IgD-negative memory B cell (primary cell): ENCODE measurements around the gene PATJ. TPM values are rescaled to one million over a fixed set of nuclear protein-coding genes. Genes with fewer than 3 reads are reported as not detected.
"Not testable (repeated sequence)": the region's sequence is repeated elsewhere in the genome, so short reads cannot be mapped to it uniquely, and the experiment has no call there.

Source experiments
- H3K27ac Mint-ChIP-seq, 3 donors: one replicate each; pipeline ENCODE4 v1.8.0; 2020 to 2022; ENCODE audit warnings: mild to moderate bottlenecking in 3 of 3, mixed read lengths in 3 of 3, moderate library complexity in 1 of 3
- H3K27me3 Mint-ChIP-seq: one replicate; pipeline ENCODE4 v1.8.0; 2021; ENCODE audit warnings: mixed read lengths
- H3K36me3 Mint-ChIP-seq: one replicate; pipeline ENCODE4 v1.8.0; 2020; ENCODE audit warnings: mild to moderate bottlenecking, mixed read lengths
- H3K4me1 Mint-ChIP-seq, 3 donors: one replicate each; pipeline ENCODE4 v1.8.0; 2020 to 2022; ENCODE audit warnings: mixed read lengths in 3 of 3, mild to moderate bottlenecking in 1 of 3
- H3K4me3 Mint-ChIP-seq, 4 donors: one replicate each; pipeline ENCODE4 v1.8.0; 2020 to 2022; ENCODE audit warnings: mild to moderate bottlenecking in 4 of 4, mixed read lengths in 4 of 4, moderate library complexity in 3 of 4
- H3K9me3 Mint-ChIP-seq, 3 donors: one replicate each; pipeline ENCODE4 v1.8.0; 2020 to 2021; ENCODE audit warnings: mixed read lengths in 3 of 3, mild to moderate bottlenecking in 1 of 3
- polyA plus RNA-seq: library from polyadenylated mRNA; unstranded; fragments of 300-500 nt; fragmentation: Illumina TruSeq; gene quantifications from one replicate; pipeline ENCODE4 v1.2.3, GENCODE V29; 2021

PATJ gene
- polyA plus RNA-seq, 1 donor from 2014 or later = 17.4 TPM

GRCh38 chr1:61951731-61952580 is 209.7 kb downstream of the PATJ start:
- H3K4me3 Mint-ChIP-seq = no peak overlapping the region
- H3K27me3 Mint-ChIP-seq = no peaks in the 10 kb centered on the region
- no peaks in the 10 kb centered on the region for H3K4me1 Mint-ChIP-seq
- H3K36me3 Mint-ChIP-seq = peaks cover 2% of the 10 kb centered on the region
- no peaks in the 10 kb centered on the region for H3K9me3 Mint-ChIP-seq
- H3K27ac Mint-ChIP-seq = peak overlapping the region in 1 of 3 donors; percentile 10

GRCh38 chr1:61952675-61953074 is 210.4 kb downstream of the PATJ start:
- no peak overlapping the region for H3K27ac Mint-ChIP-seq
- no peaks in the 10 kb centered on the region for H3K4me1 Mint-ChIP-seq
- H3K9me3 Mint-ChIP-seq = no peaks in the 10 kb centered on the region
- H3K27me3 Mint-ChIP-seq = no peaks in the 10 kb centered on the region
- peaks cover 4% of the 10 kb centered on the region for H3K36me3 Mint-ChIP-seq
- no peak overlapping the region for H3K4me3 Mint-ChIP-seq

- no peak overlapping the region for H3K4me3 Mint-ChIP-seq
These were observed 211.0 kb downstream of the PATJ start for GRCh38 chr1:61953076-61953789.

GRCh38 chr1:61953790-61954150 is 211.5 kb downstream of the PATJ start:
- H3K36me3 Mint-ChIP-seq = peaks cover 4% of the 10 kb centered on the region
- H3K9me3 Mint-ChIP-seq = no peaks in the 10 kb centered on the region
- no peaks in the 10 kb centered on the region for H3K27me3 Mint-ChIP-seq
- H3K4me3 Mint-ChIP-seq = no peak overlapping the region
- H3K27ac Mint-ChIP-seq = peak overlapping the region in 1 of 3 donors; percentile 83
- no peaks in the 10 kb centered on the region for H3K4me1 Mint-ChIP-seq

More at GRCh38 chr1:61953076-61953789, 211.0 kb downstream of the PATJ start:
- Mint-ChIP-seq H3K9me3 (no peaks in the 10 kb centered on the region), H3K27ac (no peak overlapping the region), H3K27me3 (no peaks in the 10 kb centered on the region), H3K4me1 (no peaks in the 10 kb centered on the region), H3K36me3 (peaks cover 4% of the 10 kb centered on the region)

GRCh38 chr1:61955261-61955660 is 213.0 kb downstream of the PATJ start:
- Mint-ChIP-seq H3K36me3 (peaks cover 4% of the 10 kb centered on the region), H3K4me3 (no peak overlapping the region), H3K9me3 (no peaks in the 10 kb centered on the region), H3K4me1 (no peaks in the 10 kb centered on the region), H3K27ac (no peak overlapping the region), H3K27me3 (no peaks in the 10 kb centered on the region)

GRCh38 chr1:61956016-61956645 is 213.9 kb downstream of the PATJ start:
- H3K27me3 Mint-ChIP-seq = no peaks in the 10 kb centered on the region
- H3K27ac Mint-ChIP-seq = no peak overlapping the region

GRCh38 chr1:61956784-61957183 is 214.5 kb downstream of the PATJ start:
- Mint-ChIP-seq H3K4me1 (no peaks in the 10 kb centered on the region), H3K36me3 (peaks cover 7% of the 10 kb centered on the region), H3K4me3 (no peak overlapping the region), H3K27me3 (no peaks in the 10 kb centered on the region), H3K27ac (no peak overlapping the region), H3K9me3 (no peaks in the 10 kb centered on the region)

More at GRCh38 chr1:61956016-61956645, 213.9 kb downstream of the PATJ start:
- Mint-ChIP-seq H3K4me3 (no peak overlapping the region), H3K36me3 (peaks cover 7% of the 10 kb centered on the region), H3K9me3 (no peaks in the 10 kb centered on the region), H3K4me1 (no peaks in the 10 kb centered on the region)

- Mint-ChIP-seq H3K27me3 (no peaks in the 10 kb centered on the region), H3K4me1 (no peaks in the 10 kb centered on the region), H3K36me3 (peaks cover 9% of the 10 kb centered on the region), H3K4me3 (no peak overlapping the region), H3K27ac (no peak overlapping the region), H3K9me3 (peaks cover 0 to 3% (median 0%) of the 10 kb centered on the region in 3 donors)
These were observed 218.7 kb downstream of the PATJ start for GRCh38 chr1:61961009-61961408.

GRCh38 chr1:61962631-61963030 is 220.4 kb downstream of the PATJ start:
- Mint-ChIP-seq H3K4me1 (no peaks in the 10 kb centered on the region), H3K27ac (peak overlapping the region in 1 of 3 donors; percentile 2), H3K36me3 (peaks cover 6% of the 10 kb centered on the region), H3K9me3 (peaks cover 0 to 3% (median 0%) of the 10 kb centered on the region in 3 donors), H3K4me3 (no peak overlapping the region), H3K27me3 (no peaks in the 10 kb centered on the region)

- not testable (repeated sequence) for H3K9me3 Mint-ChIP-seq, H3K27me3 Mint-ChIP-seq, H3K4me1 Mint-ChIP-seq, H3K36me3 Mint-ChIP-seq, H3K4me3 Mint-ChIP-seq, H3K27ac Mint-ChIP-seq
These were observed 224.4 kb downstream of the PATJ start for GRCh38 chr1:61966450-61967225.

GRCh38 chr1:61967750-61968149 is 225.5 kb downstream of the PATJ start:
- Mint-ChIP-seq H3K4me3 (no peak overlapping the region), H3K9me3 (peaks cover 0 to 5% (median 5%) of the 10 kb centered on the region in 3 donors), H3K36me3 (peaks cover 8% of the 10 kb centered on the region), H3K27me3 (no peaks in the 10 kb centered on the region), H3K4me1 (no peaks in the 10 kb centered on the region), H3K27ac (no peak overlapping the region)

- Mint-ChIP-seq H3K36me3 (peaks cover 8% of the 10 kb centered on the region), H3K27me3 (no peaks in the 10 kb centered on the region), H3K4me1 (no peaks in the 10 kb centered on the region), H3K9me3 (peaks cover 0 to 5% (median 5%) of the 10 kb centered on the region in 3 donors), H3K27ac (no peak overlapping the region), H3K4me3 (no peak overlapping the region)
These were observed 226.6 kb downstream of the PATJ start for GRCh38 chr1:61968869-61969268.

GRCh38 chr1:61973100-61973837 is 231.0 kb downstream of the PATJ start:
- Mint-ChIP-seq H3K27me3 (no peaks in the 10 kb centered on the region), H3K4me3 (no peak overlapping the region), H3K27ac (no peak overlapping the region), H3K9me3 (peaks cover 0 to 5% (median 2%) of the 10 kb centered on the region in 3 donors), H3K36me3 (peaks cover 1% of the 10 kb centered on the region), H3K4me1 (peaks cover 0 to 2% (median 1%) of the 10 kb centered on the region in 3 donors)

GRCh38 chr1:61975638-61976037 is 233.4 kb downstream of the PATJ start:
- Mint-ChIP-seq H3K4me1 (peaks cover 0 to 2% (median 1%) of the 10 kb centered on the region in 3 donors), H3K27ac (peak overlapping the region in 1 of 3 donors; percentile 19), H3K4me3 (no peak overlapping the region), H3K9me3 (no peaks in the 10 kb centered on the region), H3K27me3 (no peaks in the 10 kb centered on the region), H3K36me3 (peaks cover 3% of the 10 kb centered on the region)
